Lower leg skin (tissue), 4 donors: ENCODE data around the gene ATCAY. TPM values are rescaled to one million over a fixed set of nuclear protein-coding genes. Genes with fewer than 3 reads are reported as not detected.

Source experiments
- DNase-seq, 2 donors: peaks; one replicate each; pipeline ENCODE4 v3.0.0-alpha.2; 2019; ENCODE audit warnings: low spot score in 2 of 2
- H3K4me3 ChIP-seq: fragments of 200-600 bp; sonication (generic); 2 replicates; pipeline ENCODE4 v1.5.1; 2017; ENCODE audit warnings: mild to moderate bottlenecking, low read depth; ENCODE audit not compliant: poor library complexity, severe bottlenecking
- POLR2A ChIP-seq, 2 donors: fragments of 450-650 bp; IDR thresholded peaks; one replicate each; pipeline ENCODE4 v1.6.1; 2016 to 2017; ENCODE audit warnings: antibody characterized with exemption in 2 of 2, mild to moderate bottlenecking in 1 of 2, moderate library complexity in 1 of 2
- WGBS, 2 donors: methylation state at CpG; one replicate each; pipeline ENCODE4 v1.1.5; 2018; 5-methylcytosine and 5-hydroxymethylcytosine counted together
- intact Hi-C: fragments of 100-400 bp; cut with DNase I; formaldehyde crosslinking; loops from one replicate; pipeline ENCODE4 v1.15.0; 2023; ENCODE audit warnings: low total_unique reads
- total RNA-seq, 4 donors: library from RNA; depleted of rRNA; stranded (reverse); fragments of >200 nt; gene quantifications; one replicate each; pipeline ENCODE4 v1.1.0, GENCODE V29; 2016
- TF ChIP-seq, protein P1 (sequence below), 3 donors: fragments of 450-650 bp; IDR thresholded peaks; one replicate each; pipeline ENCODE4 v1.5.1; 2016; ENCODE audit warnings: antibody characterized with exemption in 3 of 3, mild to moderate bottlenecking in 3 of 3, moderate library complexity in 2 of 3

ATCAY gene
- total RNA-seq, 4 donors from 2014 or later: not detected

DNA sequence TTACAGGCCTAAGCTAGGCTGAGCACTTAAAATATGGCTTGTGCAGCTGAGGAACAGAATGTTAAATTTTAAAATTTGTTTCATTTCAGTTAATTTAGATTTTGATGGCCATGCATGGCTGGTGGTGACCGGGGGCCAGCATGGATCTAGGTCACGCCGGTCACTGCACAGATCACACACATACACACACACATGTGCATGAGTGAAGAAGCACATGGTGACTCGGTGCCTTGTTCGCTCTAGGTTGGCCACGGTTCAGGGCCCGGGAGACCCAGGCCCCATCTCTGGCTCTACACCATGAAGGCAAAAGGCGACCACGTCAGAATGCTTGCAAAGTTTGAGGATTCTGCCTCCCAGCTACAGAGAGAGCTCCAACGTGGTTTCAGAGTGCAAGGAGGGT is 39.7 kb upstream of the ATCAY start:
- H3K4me3 ChIP-seq: no peak overlapping the region
- intact Hi-C loops: no loop called here
- WGBS, 2 donors: 89 to 90% methylated on average over 10 of the region's 10 CpGs
- TF ChIP-seq POLR2A (IDR thresholded peaks at IDR 0.05): no peak
- TF ChIP-seq, protein P1, sequence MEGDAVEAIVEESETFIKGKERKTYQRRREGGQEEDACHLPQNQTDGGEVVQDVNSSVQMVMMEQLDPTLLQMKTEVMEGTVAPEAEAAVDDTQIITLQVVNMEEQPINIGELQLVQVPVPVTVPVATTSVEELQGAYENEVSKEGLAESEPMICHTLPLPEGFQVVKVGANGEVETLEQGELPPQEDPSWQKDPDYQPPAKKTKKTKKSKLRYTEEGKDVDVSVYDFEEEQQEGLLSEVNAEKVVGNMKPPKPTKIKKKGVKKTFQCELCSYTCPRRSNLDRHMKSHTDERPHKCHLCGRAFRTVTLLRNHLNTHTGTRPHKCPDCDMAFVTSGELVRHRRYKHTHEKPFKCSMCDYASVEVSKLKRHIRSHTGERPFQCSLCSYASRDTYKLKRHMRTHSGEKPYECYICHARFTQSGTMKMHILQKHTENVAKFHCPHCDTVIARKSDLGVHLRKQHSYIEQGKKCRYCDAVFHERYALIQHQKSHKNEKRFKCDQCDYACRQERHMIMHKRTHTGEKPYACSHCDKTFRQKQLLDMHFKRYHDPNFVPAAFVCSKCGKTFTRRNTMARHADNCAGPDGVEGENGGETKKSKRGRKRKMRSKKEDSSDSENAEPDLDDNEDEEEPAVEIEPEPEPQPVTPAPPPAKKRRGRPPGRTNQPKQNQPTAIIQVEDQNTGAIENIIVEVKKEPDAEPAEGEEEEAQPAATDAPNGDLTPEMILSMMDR (IDR thresholded peaks at IDR 0.05): no peak
- DNase-seq: no peak

DNA sequence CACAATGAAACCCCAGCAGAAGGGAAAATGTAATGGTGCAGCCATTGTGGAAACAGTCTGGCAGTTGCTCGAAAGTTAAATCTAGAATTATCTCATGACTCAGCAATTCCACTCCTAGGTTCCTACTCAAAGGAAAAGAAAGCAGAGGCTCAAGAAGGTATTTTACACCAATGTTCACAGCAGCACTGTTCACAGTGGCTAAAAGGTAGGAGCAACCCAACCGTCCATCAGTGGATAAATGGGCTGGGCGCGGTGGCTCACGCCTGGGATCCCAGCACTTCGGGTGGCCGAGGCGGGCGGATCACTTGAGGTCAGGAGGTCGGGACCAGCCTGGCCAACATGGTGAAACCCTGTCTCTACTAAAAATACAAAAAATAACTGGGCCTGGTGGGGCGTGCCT is 37.5 kb upstream of the ATCAY start:
- intact Hi-C loops: no loop called here
- H3K4me3 ChIP-seq: no peak overlapping the region
- no peak for DNase-seq
- 88 to 90% methylated on average over 11 of the region's 11 CpGs for WGBS, 2 donors
- TF ChIP-seq, protein P1 (IDR thresholded peaks at IDR 0.05): no peak
- TF ChIP-seq POLR2A (IDR thresholded peaks at IDR 0.05): no peak

DNA sequence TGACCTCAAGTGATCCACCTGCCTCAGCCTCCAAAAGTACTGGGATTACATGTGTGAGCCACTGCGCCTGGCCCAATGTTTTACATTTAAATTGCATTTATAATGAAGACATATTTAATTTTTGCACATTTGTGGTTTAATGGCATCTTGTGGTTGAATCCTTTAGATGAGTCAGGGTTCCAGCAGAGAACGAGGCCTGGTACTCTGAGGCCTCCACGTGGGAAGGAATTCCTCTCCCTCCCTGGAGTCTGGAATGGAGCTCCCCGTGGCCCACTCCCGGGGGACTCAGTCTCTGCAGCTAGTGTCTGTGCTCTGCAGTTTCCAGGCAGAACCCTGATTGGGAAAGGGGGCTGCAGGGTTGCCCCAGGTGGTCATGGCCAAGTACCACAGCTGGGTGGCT is 35.9 kb upstream of the ATCAY start:
- intact Hi-C loops: no loop called here
- TF ChIP-seq, protein P1 (IDR thresholded peaks at IDR 0.05): no peak
- TF ChIP-seq POLR2A (IDR thresholded peaks at IDR 0.05): no peak
- WGBS, 2 donors: 55 to 79% methylated on average over 5 of the region's 5 CpGs
- no peak for DNase-seq
- H3K4me3 ChIP-seq: no peak overlapping the region

DNA sequence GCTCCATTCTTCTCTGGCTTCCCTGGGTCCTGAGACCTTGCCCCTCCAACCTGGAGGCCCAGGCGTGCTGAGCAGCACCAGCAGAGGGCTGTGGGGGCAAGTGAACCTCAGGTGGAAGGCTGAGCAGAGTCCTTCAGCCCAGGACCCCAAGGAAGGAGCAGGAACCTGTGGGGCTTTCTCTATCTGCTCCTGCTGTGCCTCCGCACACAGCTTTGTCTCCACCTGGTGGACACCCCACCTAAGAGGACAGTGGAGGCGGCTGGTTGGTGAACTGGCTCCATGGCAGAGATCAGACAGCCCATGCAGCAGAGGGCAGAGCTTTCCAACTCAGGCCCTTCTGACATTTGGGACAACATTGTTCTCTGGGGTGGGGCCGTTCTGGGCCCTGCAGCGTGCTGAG is 31.4 kb upstream of the ATCAY start:
- intact Hi-C loops: no loop called here
- no peak overlapping the region for H3K4me3 ChIP-seq
- WGBS, 2 donors: 57 to 63% methylated on average over 5 of the region's 5 CpGs
- TF ChIP-seq POLR2A (IDR thresholded peaks at IDR 0.05): no peak
- TF ChIP-seq, protein P1 (IDR thresholded peaks at IDR 0.05): no peak
- DNase-seq: no peak

DNA sequence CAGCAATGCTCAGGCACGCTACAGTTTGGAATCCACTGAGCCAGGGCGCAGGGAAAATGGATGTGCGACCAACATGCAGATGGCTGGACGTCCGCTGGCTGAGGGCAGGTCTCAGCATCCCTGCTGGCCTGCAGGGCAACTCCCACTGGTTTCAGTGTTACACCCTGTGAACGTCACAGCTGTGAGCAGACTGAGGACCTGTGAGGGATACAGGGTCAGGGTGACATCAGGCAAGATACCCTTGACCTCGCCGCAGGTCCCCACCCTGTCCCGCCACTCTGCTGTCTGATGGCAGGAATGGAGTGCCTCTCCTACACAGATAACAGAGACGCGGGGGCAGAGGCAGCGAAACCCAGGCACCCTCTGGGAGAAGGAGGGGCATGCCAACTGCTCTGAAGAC is 30.7 kb upstream of the ATCAY start:
- no peak for TF ChIP-seq POLR2A (IDR thresholded peaks at IDR 0.05)
- TF ChIP-seq, protein P1 (IDR thresholded peaks at IDR 0.05): no peak
- WGBS, 2 donors: 81 to 83% methylated on average over 12 of the region's 12 CpGs
- intact Hi-C loops: no loop called here
- no peak for DNase-seq
- H3K4me3 ChIP-seq: no peak overlapping the region

DNA sequence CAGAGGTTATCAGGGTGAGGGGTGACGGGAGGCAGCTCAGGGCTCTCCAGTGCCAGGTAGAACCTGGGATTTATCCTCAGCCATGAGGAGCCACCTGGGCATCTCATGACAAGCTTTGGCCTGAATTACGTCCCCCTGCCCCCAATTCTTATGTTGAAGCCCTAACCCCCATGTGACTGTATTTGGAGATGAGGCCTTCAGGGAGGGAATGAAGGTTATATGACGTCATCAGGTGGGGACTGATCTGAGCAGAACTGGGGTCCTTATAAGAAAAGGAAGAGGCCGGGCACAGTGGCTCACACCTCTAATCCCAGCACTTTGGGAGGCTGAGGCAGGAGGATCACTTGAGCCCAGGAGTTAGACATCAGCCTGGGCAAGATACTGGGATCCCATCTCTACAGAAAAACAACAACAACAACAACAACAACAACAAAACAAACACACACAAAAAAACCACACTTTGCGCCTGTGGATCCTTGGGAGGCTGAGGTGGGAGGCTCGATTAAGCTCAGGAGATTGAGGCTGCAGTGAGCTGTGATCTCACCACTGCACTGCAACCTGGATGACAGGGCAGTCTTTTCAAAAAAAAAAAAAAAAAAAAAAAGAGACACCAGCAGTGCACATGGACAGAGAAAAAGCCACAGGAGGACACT is 30.0 kb upstream of the ATCAY start:
- no peak overlapping the region for H3K4me3 ChIP-seq
- DNase-seq: no peak
- no peak for TF ChIP-seq POLR2A (IDR thresholded peaks at IDR 0.05)
- TF ChIP-seq, protein P1 (IDR thresholded peaks at IDR 0.05): no peak
- 84 to 90% methylated on average over 6 of the region's 6 CpGs for WGBS, 2 donors
- intact Hi-C loops: no loop called here
